Activated B cell treated with CpG ODN at 0.5 μM for 24 hours (primary cell): ENCODE results near the gene KLF13. TPM values are rescaled to one million over a fixed set of nuclear protein-coding genes. Genes with fewer than 3 reads are reported as not detected.

Source experiments
- ATAC-seq: fragments of 200-7000 bp; cut with Tn5 transposase; one replicate; pipeline ENCODE4 v1.10.0; 2021; ENCODE audit warnings: low read depth, mild to moderate bottlenecking, moderate library complexity
- CTCF ChIA-PET: fragments of 350-600 bp; sonication (Branson Sonifier 250); formaldehyde crosslinking; loops from one replicate; lab custom pipeline; 2021; ENCODE audit warnings: antibody characterized with exemption; lab: Charles Lee
- POLR2A ChIA-PET: fragments of 350-600 bp; sonication (Branson Sonifier 250); formaldehyde crosslinking; loops from one replicate; lab custom pipeline; 2021; ENCODE audit warnings: antibody characterized with exemption; lab: Charles Lee
- DNase-seq: peaks from one replicate; pipeline ENCODE4 v3.0.0; 2022
- H3K27ac Mint-ChIP-seq: one replicate; pipeline ENCODE4 v1.8.0; 2020; ENCODE audit warnings: mixed read lengths
- H3K27me3 Mint-ChIP-seq: one replicate; pipeline ENCODE4 v1.8.0; 2021; ENCODE audit warnings: mixed read lengths
- H3K36me3 Mint-ChIP-seq: one replicate; pipeline ENCODE4 v1.8.0; 2021; ENCODE audit warnings: low read depth, mixed read lengths
- H3K4me1 Mint-ChIP-seq: one replicate; pipeline ENCODE4 v1.8.0; 2021; ENCODE audit warnings: mixed read lengths
- H3K4me3 Mint-ChIP-seq: one replicate; pipeline ENCODE4 v1.8.0; 2020; ENCODE audit warnings: mild to moderate bottlenecking, mixed read lengths
- H3K9me3 Mint-ChIP-seq: one replicate; pipeline ENCODE4 v1.8.0; 2020; ENCODE audit warnings: mixed read lengths
- CTCF ChIP-seq: fragments of 200-600 bp; IDR thresholded peaks from one replicate; pipeline ENCODE4 v1.8.0; 2022; ENCODE audit warnings: antibody characterized with exemption, mild to moderate bottlenecking
- intact Hi-C: fragments of 100-400 bp; cut with micrococcal nuclease; formaldehyde crosslinking; loops from one replicate; pipeline ENCODE4 v1.15.1; 2024
- total RNA-seq: library from RNA; stranded (reverse); gene quantifications from 2 replicates; pipeline ENCODE4 v1.2.3, GENCODE V29; 2022

Gene KLF13
- total RNA-seq, 1 donor from 2014 or later = 178 TPM

- ATAC-seq (no peak), DNase-seq (no peak)
- intact Hi-C loops = loop anchor here (2.0 to 10.0 kb wide), 3 partner anchors 31 to 143 kb away; no protein-coding TSS in a partner anchor
- peak overlapping the region; percentile 41 for H3K4me3 Mint-ChIP-seq
- POLR2A ChIA-PET = interaction anchor here (1.0 to 2.4 kb wide), 6 partner anchors 13 to 145 kb away, joined by 3 to 14 read pairs (median 5); no protein-coding TSS in a partner anchor
- no peak for TF ChIP-seq CTCF
- CTCF ChIA-PET = interaction anchor here (0.7 to 1.8 kb wide), 3 partner anchors 31 to 145 kb away, joined by 3 to 5 read pairs (median 4); no protein-coding TSS in a partner anchor
- peak overlapping the region; percentile 92 for H3K27ac Mint-ChIP-seq
- no peaks in the 10 kb centered on the region for H3K9me3 Mint-ChIP-seq
- no peaks in the 10 kb centered on the region for H3K27me3 Mint-ChIP-seq
- H3K36me3 Mint-ChIP-seq = peaks cover 29% of the 10 kb centered on the region
- H3K4me1 Mint-ChIP-seq = peaks cover 100% of the 10 kb centered on the region
Observed at GRCh38 chr15:31360158-31360561, 33.5 kb downstream of the KLF13 start.

GRCh38 chr15:31360843-31361763, 34.5 kb downstream of the KLF13 start:
- POLR2A ChIA-PET = interaction anchor here (0.5 to 2.4 kb wide), 20 partner anchors 8 to 1547 kb away, joined by 3 to 14 read pairs (median 5); partner anchors contain the start of gene KLF13
- Mint-ChIP-seq H3K9me3 (no peaks in the 10 kb centered on the region), H3K4me1 (peaks cover 100% of the 10 kb centered on the region), H3K4me3 (peak overlapping the region; percentile 67), H3K36me3 (peaks cover 26% of the 10 kb centered on the region), H3K27me3 (no peaks in the 10 kb centered on the region), H3K27ac (peak overlapping the region; percentile 92)
- TF ChIP-seq CTCF = no peak
- DNase-seq (peak; percentile 63), ATAC-seq (peak; percentile 73)
- CTCF ChIA-PET = interaction anchor here (1.5 to 2.0 kb wide), 3 partner anchors 32 to 146 kb away, joined by 4 to 6 read pairs (median 5); no protein-coding TSS in a partner anchor
- intact Hi-C loops = loop anchor here (2.0 to 10.0 kb wide), 3 partner anchors 32 to 144 kb away; no protein-coding TSS in a partner anchor

GRCh38 chr15:31361764-31362515, 35.3 kb downstream of the KLF13 start:
- H3K27me3 Mint-ChIP-seq = no peaks in the 10 kb centered on the region
- ChIA-PET POLR2A (interaction anchor here (0.5 to 2.4 kb wide), 18 partner anchors 9 to 1546 kb away, joined by 3 to 14 read pairs (median 5); partner anchors contain the start of gene KLF13), CTCF (interaction anchor here (2.0 kb wide), 1 partner anchor 97 kb away, joined by 6 read pairs; no protein-coding TSS in a partner anchor)
- H3K4me1 Mint-ChIP-seq = peaks cover 100% of the 10 kb centered on the region
- H3K4me3 Mint-ChIP-seq = peak overlapping the region; percentile 67
- H3K27ac Mint-ChIP-seq = peak overlapping the region; percentile 92
- no peak for TF ChIP-seq CTCF
- intact Hi-C loops = loop anchor here (2.0 to 10.0 kb wide), 3 partner anchors 33 to 145 kb away; no protein-coding TSS in a partner anchor
- ATAC-seq (no peak), DNase-seq (no peak)
- no peaks in the 10 kb centered on the region for H3K9me3 Mint-ChIP-seq
- peaks cover 21% of the 10 kb centered on the region for H3K36me3 Mint-ChIP-seq

GRCh38 chr15:31362886-31363285, 36.3 kb downstream of the KLF13 start:
- intact Hi-C loops = loop anchor here (10.0 kb wide), 1 partner anchor 98 kb away; no protein-coding TSS in a partner anchor
- peak overlapping the region; percentile 26 for H3K4me3 Mint-ChIP-seq
- H3K9me3 Mint-ChIP-seq = no peaks in the 10 kb centered on the region
- ChIA-PET POLR2A (interaction anchor here (0.6 to 0.9 kb wide), 3 partner anchors 126 to 153 kb away, joined by 4 to 8 read pairs (median 7); no protein-coding TSS in a partner anchor), CTCF (interaction anchor here (0.6 to 1.2 kb wide), 3 partner anchors 10 to 126 kb away, joined by 3 to 4 read pairs (median 3); no protein-coding TSS in a partner anchor)
- no peak for ATAC-seq
- DNase-seq = no peak
- H3K27ac Mint-ChIP-seq = peak overlapping the region; percentile 64
- H3K36me3 Mint-ChIP-seq = peaks cover 17% of the 10 kb centered on the region
- H3K4me1 Mint-ChIP-seq = peaks cover 100% of the 10 kb centered on the region
- no peaks in the 10 kb centered on the region for H3K27me3 Mint-ChIP-seq
- TF ChIP-seq CTCF = no peak
